ENCODE measurements around the gene IRF2.

IRF2 gene

DNA sequence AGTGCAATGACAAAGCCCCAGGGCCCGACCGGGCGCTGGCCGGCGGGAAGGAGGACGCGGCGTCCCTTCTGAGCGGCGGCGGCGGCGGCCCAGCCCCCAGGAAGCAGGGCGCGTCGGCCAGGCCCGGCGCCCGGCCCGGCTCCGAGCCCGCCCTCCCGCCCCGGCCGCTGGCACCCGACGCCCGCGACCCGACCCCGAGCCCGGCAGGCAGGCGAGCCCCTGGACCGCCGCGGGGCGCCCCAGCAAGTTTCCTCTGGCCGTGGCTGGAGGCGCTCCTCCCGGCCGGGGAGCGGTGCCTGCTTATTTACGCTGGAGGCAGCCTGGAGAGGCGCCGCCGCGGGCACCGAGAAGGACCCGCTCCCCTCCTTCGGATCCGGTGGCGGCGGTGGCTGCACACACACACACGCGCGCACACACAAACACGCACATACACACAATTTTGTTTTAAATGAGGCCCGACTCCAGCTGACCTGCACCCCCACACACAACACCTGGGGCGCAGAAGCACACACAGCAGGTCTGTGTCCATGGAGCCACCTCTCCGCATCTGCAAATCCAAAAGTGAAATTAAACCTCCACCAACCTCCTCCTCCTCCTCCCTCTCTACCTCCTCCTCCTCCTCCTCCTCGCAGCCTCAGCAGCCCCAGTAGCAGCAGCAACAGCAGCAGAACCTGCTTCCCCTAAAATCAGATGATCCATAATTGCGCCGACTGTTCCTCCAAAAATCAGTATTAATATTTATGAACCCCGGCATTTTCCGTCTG lies 669 bp downstream of the IRF2 start:
- no peak for DNase-seq

GRCh38 chr4:184472614-184473498 lies 1.5 kb downstream of the IRF2 start:
- DNase-seq, result no peak

DNA sequence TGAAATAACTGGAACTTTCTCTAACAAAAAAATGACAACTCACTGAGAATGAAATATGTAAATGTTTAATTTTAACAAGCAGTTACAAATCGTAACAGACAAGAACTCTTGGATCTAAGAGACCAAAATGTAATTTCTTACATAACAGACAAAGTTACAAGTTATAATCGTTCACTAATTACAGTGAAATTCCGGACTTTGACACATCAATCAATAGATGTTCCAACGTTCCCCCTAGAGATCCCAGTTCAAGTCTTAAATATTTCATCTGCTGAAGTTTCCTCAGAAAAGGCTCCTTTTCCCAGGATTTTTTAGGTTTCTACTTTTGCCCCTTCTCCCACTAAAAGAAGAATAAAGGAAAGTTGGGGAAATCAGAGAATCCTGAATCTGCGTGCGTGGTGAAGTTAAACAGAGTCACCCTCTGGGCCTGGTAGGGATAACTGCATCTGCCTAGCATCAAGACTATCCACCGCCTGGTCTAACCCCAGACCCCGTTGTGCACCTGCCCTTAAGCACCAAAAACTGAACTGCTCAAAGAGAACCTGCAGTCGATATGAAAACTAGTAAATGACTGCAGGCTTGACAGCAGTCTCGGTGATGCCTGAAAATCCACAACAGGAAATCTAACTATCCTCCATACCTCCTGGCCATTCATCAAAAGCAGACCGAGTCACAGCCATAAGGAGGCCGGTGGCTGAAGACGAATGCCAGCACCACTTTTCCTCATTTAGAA lies 2.3 kb downstream of the IRF2 start:
- DNase-seq, result no peak

- no peak for DNase-seq
These were observed 3.6 kb downstream of the IRF2 start for GRCh38 chr4:184470785-184471110.

DNA sequence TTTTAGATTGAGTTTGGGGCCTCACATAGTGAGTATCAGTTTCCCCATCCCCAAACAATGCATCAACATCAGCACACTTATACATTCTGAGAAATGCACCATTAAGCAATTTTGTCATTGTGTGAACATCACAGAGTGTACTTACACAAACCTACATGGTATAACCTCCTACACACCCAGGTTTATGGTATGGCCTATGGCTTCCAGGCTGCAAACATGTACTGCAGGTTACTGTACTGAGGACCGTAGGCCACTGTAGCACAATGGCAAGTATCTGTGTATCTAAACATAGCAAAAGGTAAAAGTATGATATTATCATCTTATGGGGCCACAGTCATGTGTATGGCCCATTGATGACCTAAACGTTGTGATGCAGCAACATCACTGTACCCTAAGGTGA lies 7.7 kb downstream of the IRF2 start:
- no peak for DNase-seq

DNA sequence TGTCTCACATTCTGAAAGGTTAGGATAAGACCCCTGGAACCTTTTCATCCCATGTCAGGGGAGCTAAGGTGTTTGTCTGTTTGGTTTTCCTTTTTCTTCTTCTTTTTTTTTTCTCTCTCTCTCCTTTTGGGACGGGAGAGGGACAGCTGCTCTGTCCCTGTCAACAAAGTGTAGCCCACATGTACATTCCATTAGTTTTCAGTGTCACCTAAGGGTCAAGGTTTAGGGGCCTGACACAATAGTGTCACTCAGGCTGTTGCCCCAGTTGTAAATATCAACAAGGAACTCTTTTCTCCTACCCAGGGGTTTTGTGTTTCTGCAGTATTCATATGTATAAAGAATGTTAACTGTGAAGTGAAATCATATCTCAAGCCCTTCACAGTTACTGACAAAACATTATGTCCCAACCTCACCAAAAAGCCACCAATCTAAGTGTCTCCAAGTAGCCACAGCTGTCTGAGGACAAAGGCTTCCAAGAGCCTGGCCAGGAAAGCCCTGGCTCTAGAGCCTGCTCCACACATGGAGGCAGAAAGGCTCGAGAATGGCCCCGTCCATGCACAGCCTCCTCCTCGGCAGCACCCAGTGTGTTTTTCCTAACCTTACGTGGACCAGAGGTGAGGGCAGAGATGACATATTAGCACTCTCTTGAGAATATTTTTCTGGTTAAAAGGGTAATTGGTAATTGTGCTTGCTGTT lies 9.4 kb downstream of the IRF2 start:
- no peak for DNase-seq

GRCh38 chr4:184463856-184464255 lies 10.5 kb downstream of the IRF2 start:
- DNase-seq, result no peak

GRCh38 chr4:184463158-184463557 lies 11.2 kb downstream of the IRF2 start:
- no peak for DNase-seq

- DNase-seq, result no peak
These were observed 11.6 kb downstream of the IRF2 start for GRCh38 chr4:184462724-184463123.

- no peak for DNase-seq
These were observed 12.5 kb downstream of the IRF2 start for GRCh38 chr4:184461711-184462441.

DNA sequence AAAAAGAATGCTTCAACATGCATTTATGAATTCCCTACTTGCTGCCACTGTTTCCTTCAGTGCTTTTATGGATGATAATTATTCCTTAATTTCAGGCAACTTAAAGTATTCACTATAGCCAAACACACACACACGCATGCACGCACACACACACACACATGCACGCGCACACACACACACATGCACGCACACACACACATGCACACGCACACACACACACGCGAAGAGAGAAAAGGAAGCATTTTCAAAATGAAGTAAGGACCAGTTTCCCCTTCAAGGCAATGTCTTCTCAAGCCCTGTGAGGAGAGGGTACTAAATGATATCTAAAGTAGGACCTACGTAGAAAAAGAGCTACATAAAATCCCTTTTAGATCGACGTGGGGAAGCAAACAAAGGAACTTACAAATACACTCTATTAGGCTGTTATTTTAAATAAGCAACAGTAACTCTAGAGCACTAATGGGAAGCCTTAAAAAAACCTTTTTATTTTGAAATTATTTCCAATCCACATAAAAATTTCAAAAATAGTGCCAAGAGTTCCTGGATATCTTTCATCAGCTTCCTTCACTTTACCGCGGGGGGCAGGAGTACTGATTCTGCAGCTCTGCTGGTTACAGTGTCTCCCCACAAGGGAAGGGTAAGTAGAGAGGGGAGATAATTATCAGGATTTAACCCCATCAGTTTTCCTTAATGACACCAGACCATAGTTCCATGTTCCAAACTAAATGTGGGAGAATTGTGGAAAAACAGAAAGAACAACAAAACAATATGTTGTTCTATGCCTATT lies 13.7 kb downstream of the IRF2 start:
- DNase-seq, result no peak

DNA sequence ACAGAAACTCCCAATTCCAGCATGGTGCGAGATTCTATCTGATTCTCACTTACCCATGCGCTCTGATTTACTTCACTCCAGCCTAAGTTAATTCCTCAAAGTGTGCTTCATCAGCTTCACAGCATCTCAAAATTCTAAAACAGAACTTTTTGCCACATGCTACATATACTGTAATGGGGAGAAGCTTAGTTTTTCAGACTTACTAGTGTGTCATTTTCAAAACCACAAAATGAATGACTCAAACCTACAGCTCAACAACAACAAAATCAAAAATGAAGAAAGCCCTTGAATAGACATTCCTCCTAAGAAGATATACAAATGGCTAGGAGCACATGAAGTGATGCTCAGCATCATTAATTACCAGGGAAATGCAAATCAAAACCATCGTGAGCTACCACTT lies 14.9 kb downstream of the IRF2 start:
- DNase-seq, result no peak

GRCh38 chr4:184457535-184458249 lies 16.7 kb downstream of the IRF2 start:
- DNase-seq, result no peak

GRCh38 chr4:184456337-184456736 lies 18.0 kb downstream of the IRF2 start:
- DNase-seq, result no peak

DNA sequence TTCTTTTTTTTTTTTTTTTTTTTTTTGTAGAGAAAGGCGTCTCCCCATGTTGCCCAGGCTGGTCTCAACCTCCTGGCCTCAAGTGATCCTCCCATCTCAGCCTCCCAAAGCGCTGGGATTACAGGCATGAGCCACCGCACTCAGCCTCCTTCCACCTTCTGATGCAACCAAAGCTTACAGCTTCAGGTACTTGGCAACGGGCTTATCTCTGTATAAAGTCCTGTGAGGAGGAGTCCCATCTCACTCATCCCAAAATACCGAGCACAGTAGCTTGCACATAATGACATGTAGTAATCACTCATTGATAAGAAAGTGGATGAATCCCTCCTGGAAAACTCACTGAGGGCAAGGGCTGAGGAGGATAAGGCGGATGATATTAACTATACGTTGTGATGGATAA lies 19.1 kb downstream of the IRF2 start:
- DNase-seq, result no peak

DNA sequence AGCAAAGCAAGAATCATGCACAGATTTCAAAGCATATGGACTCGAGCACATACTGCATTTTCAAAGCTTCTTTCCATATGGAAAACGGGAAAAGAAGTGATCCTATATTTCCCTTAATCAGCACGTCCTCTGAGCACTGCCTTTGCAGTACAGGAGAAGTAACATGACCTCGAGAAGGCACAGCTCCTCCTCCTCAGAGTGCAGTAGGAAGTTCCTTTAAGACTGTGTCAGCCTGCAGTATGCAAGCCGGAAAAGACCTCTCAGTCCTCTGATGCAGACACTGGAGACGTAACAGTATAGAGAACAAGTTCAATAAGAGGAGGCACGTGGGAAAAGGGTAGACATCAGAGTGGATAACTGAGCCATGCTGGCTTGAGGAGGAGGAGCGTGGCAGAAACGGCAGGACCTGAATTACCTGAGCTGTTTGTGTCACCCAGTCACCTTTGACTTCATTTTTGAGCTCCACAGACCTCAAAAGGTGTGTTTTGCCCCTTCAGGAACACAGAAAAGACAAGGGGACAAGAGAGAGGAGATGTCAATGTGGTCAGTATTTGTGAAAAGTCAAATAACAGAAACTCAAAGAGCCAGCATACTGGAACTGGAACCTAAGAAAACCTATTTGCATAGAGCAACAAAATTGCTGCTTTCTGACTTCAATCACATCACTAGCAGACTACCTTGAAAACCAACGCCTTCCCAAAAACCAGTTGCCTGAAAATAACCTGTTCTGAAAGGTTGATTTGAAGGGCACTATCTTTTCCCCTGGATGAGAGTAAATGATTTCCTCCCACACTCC lies 20.8 kb downstream of the IRF2 start:
- no peak for DNase-seq

DNA sequence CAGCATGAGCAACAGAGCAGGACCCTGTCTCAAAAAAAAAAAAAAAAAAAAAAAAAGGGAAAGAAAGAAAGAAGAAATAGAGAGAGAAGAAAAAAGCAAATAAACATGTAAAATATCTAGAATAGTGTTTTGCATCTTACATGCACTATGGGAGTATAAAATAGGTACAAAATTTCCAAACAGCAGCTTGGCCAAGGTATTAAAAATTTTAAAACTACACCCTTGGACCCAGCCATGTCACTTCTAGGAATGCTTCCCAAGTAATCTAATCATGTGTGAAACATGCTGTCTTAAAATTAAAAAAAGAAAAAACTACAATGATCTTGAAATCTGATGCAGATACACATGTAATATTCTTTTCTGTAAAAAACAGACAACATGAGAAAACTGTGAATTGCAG lies 21.6 kb downstream of the IRF2 start:
- DNase-seq, result no peak

GRCh38 chr4:184451726-184452125 lies 22.6 kb downstream of the IRF2 start:
- no peak for DNase-seq

GRCh38 chr4:184450743-184451535 lies 23.4 kb downstream of the IRF2 start:
- DNase-seq, result no peak
